A549 (cell line): ENCODE results near the gene EPB41L1. TPM values are rescaled to one million over a fixed set of nuclear protein-coding genes. Genes with fewer than 3 reads are reported as not detected.

Experiments used
- ATAC-seq, 2 experiments: fragments of 200-7000 bp in 1 of 2; fragments of >200 bp in 1 of 2; cut with Nextera tagmentation in 1 of 2; cut with Tn5 transposase in 1 of 2; 3 replicates each; pipeline versions ENCODE4 v1.8.0 to v1.9.1; 2018 to 2020; ENCODE audit warnings: mild to moderate bottlenecking in 1 of 2, moderate library complexity in 1 of 2
- CTCF ChIA-PET: fragments of 300-600 bp; sonication (Branson Sonifier 250); formaldehyde crosslinking; extraction: SDS; loops from one replicate; lab custom pipeline; 2021; ENCODE audit warnings: antibody characterized with exemption, inconsistent platforms; lab: Yijun Ruan, JAX
- POLR2A ChIA-PET: fragments of 350-600 bp; formaldehyde crosslinking; extraction: SDS; loops from one replicate; lab custom pipeline; 2021; ENCODE audit warnings: antibody characterized with exemption, inconsistent platforms; lab: Yijun Ruan, JAX
- DNase-seq, 2 experiments: peaks; one replicate each; pipeline versions ENCODE4 v3.0.0 to v3.0.0-alpha.2; 2011 to 2016; ENCODE audit warnings: low read depth in 1 of 2, low spot score in 1 of 2
- FAIRE-seq: peaks from 2 replicates; lab custom pipeline; 2011; peaks lifted over from hg19 to GRCh38; lab: Jason Lieb, UNC
- H3K27ac ChIP-seq, 2 experiments: fragments of >200 bp; sonication (Bioruptor Twin); formaldehyde crosslinking; 3 replicates each; pipeline ENCODE4 v1.5.1; 2016 to 2017
- H3K4me1 ChIP-seq: fragments of >200 bp; sonication (Bioruptor Twin); formaldehyde crosslinking; 3 replicates; pipeline ENCODE4 v1.6.1; 2016
- H3K4me2 ChIP-seq: fragments of >200 bp; sonication (Bioruptor Twin); formaldehyde crosslinking; 3 replicates; pipeline ENCODE4 v1.6.1; 2016
- H3K4me3 ChIP-seq: fragments of >200 bp; sonication (Bioruptor Twin); formaldehyde crosslinking; 3 replicates; pipeline ENCODE4 v1.5.1; 2016
- H3K9me3 ChIP-seq: fragments of >200 bp; sonication (Bioruptor Twin); formaldehyde crosslinking; 3 replicates; pipeline ENCODE4 v1.6.1; 2016
- ATOH8 ChIP-seq: fragments of 250-450 bp; sonication (Bioruptor Pico); IDR thresholded peaks from 2 replicates; pipeline ENCODE4 v1.5.0; 2020; ENCODE audit warnings: low read depth, mild to moderate bottlenecking, moderate library complexity
- CTCF ChIP-seq: fragments of >200 bp; sonication (Bioruptor Twin); formaldehyde crosslinking; IDR thresholded peaks from 3 replicates; pipeline ENCODE4 v1.5.1; 2016
- EP300 ChIP-seq, 2 experiments: fragments of >200 bp; sonication (Bioruptor Twin); formaldehyde crosslinking; IDR thresholded peaks; 2 replicates in 1 of 2; 3 replicates in 1 of 2; pipeline ENCODE4 v1.6.1; 2016 to 2017
- FOXS1 ChIP-seq: fragments of 250-450 bp; sonication (Bioruptor Pico); IDR thresholded peaks from 2 replicates; pipeline ENCODE4 v1.5.0; 2020; ENCODE audit warnings: mild to moderate bottlenecking, moderate library complexity
- HOXB13 ChIP-seq: fragments of 250-450 bp; sonication (Bioruptor Pico); IDR thresholded peaks from 2 replicates; pipeline ENCODE4 v1.5.0; 2020; ENCODE audit warnings: low read depth, mild to moderate bottlenecking, moderate library complexity
- JUN ChIP-seq, 2 experiments: fragments of >200 bp; sonication (Bioruptor Twin); formaldehyde crosslinking; IDR thresholded peaks; 2 replicates in 1 of 2; 3 replicates in 1 of 2; pipeline ENCODE4 v1.6.1; 2016 to 2017
- JUNB ChIP-seq: fragments of >200 bp; sonication (Bioruptor Twin); formaldehyde crosslinking; IDR thresholded peaks from 2 replicates; pipeline ENCODE4 v1.6.1; 2016
- KDM5A ChIP-seq: fragments of 200-600 bp; sonication (generic); IDR thresholded peaks from 2 replicates; pipeline ENCODE4 v1.6.1; 2016; ENCODE audit warnings: antibody characterized with exemption, mild to moderate bottlenecking
- MYC ChIP-seq: IDR thresholded peaks from 2 replicates; pipeline ENCODE4 v1.6.1; 2012; ENCODE audit warnings: mild to moderate bottlenecking, inconsistent platforms, low read length, improper control_type of control experiment, borderline replicate concordance
- NFE2L2 ChIP-seq: fragments of 150-350 bp; conservative IDR thresholded peaks from 2 replicates; pipeline ENCODE4 v1.6.1; 2014; ENCODE audit warnings: low read length
- PBX3 ChIP-seq: IDR thresholded peaks from 2 replicates; pipeline ENCODE4 v1.6.1; 2012
- PHF8 ChIP-seq: fragments of 200-600 bp; sonication (generic); IDR thresholded peaks from 2 replicates; pipeline ENCODE4 v1.6.1; 2016; ENCODE audit warnings: low read depth, mild to moderate bottlenecking, antibody characterized with exemption, moderate library complexity, borderline replicate concordance
- POLR2A ChIP-seq: IDR thresholded peaks from 2 replicates; pipeline ENCODE4 v1.6.1; 2012; ENCODE audit warnings: mild to moderate bottlenecking, low read length
- POLR2AphosphoS2 ChIP-seq: conservative IDR thresholded peaks from 2 replicates; pipeline ENCODE4 v1.6.1; 2012; ENCODE audit warnings: low read length, improper control_type of control experiment, inconsistent platforms
- RAD21 ChIP-seq, 2 experiments: fragments of >200 bp in 1 of 2; sonication (Bioruptor Twin) in 1 of 2; formaldehyde crosslinking in 1 of 2; IDR thresholded peaks in 1 of 2; conservative IDR thresholded peaks in 1 of 2; 2 replicates in 1 of 2; 3 replicates in 1 of 2; pipeline ENCODE4 v1.6.1; 2012 to 2018; ENCODE audit warnings: inconsistent platforms in 1 of 2
- REST ChIP-seq: fragments of 200-600 bp; sonication (generic); IDR thresholded peaks from 2 replicates; pipeline ENCODE4 v1.6.1; 2016; ENCODE audit warnings: antibody characterized with exemption, mild to moderate bottlenecking, moderate library complexity
- RFX5 ChIP-seq: fragments of 450-650 bp; IDR thresholded peaks from 2 replicates; pipeline ENCODE4 v1.7.1; 2014; ENCODE audit warnings: antibody characterized with exemption, mild to moderate bottlenecking, moderate library complexity
- TFCP2L1 ChIP-seq: fragments of 250-450 bp; sonication (Bioruptor Pico); IDR thresholded peaks from 2 replicates; pipeline ENCODE4 v1.5.0; 2021; ENCODE audit warnings: mild to moderate bottlenecking
- WGBS: methylation state at CpG from one replicate; pipeline ENCODE4 v1.1.6; 2017; ENCODE audit errors: missing lambda C conversion rate; 5-methylcytosine and 5-hydroxymethylcytosine counted together
- polyA plus RNA-seq, 4 experiments: library from polyadenylated mRNA; depleted of rRNA in 3 of 4; stranded (reverse); fragments of >200 nt; fragmentation: RNase III in 1 of 4; extraction: RNeasy Plus Mini Kit Qiagen cat#74134 plus additional on column Dnase treatment in 1 of 4; gene quantifications; 2 replicates in 3 of 4; 3 replicates in 1 of 4; pipeline ENCODE4 v1.2.3, GENCODE V29; 2011 to 2017

EPB41L1 gene
- polyA plus RNA-seq, 2 of the 4 experiments (the other 2 are of a cell fraction), result 45.9 to 94.4 TPM

GRCh38 chr20:36114707-36115106 lies 39.8 kb upstream of the EPB41L1 start:
- Histone ChIP-seq H3K9me3 (no peaks in the 10 kb centered on the region), H3K27ac (no peak overlapping the region), H3K4me2 (no peak overlapping the region), H3K4me1 (peaks cover 6% of the 10 kb centered on the region; the same call in 1 of the 3 replicates), H3K4me3 (no peak overlapping the region)
- DNase-seq (no peak), ATAC-seq (peak in 1 of 2 experiments; percentile 13; a peak in 1 of 6 replicates), FAIRE-seq (no peak)
- no peak for TF ChIP-seq HOXB13
- no peak for TF ChIP-seq MYC
- TF ChIP-seq PHF8, result no peak
- TF ChIP-seq EP300 (IDR thresholded peaks at IDR 0.05), result no peak
- no peak for TF ChIP-seq POLR2AphosphoS2
- no peak for TF ChIP-seq POLR2A
- no peak for TF ChIP-seq KDM5A
- TF ChIP-seq RFX5, result no peak
- TF ChIP-seq CTCF, result no peak
- TF ChIP-seq JUN (IDR thresholded peaks at IDR 0.05), result no peak
- no peak for TF ChIP-seq RAD21 (conservative IDR thresholded peaks at IDR 0.05 in 1 of 2, IDR thresholded peaks at IDR 0.05 in 1 of 2)
- TF ChIP-seq ATOH8 (CRISPR knock-in tag), result no peak
- no peak for TF ChIP-seq NFE2L2
- TF ChIP-seq FOXS1 (CRISPR knock-in tag), result no peak
- TF ChIP-seq REST, result no peak
- ChIA-PET POLR2A (no interaction called here), CTCF (interaction anchor here (0.7 to 5.0 kb wide), 8 partner anchors 8 to 161 kb away, joined by 3 to 28 read pairs (median 5); partner anchors contain the start of gene SCAND1)
- 94% methylated on average over 3 of the region's 3 CpGs for WGBS

- FAIRE-seq, result no peak
- H3K27ac ChIP-seq, result no peak overlapping the region
- TF ChIP-seq JUNB, result no peak
- no peak for TF ChIP-seq PBX3
- no peak for TF ChIP-seq MYC
- no peak for TF ChIP-seq PHF8
- TF ChIP-seq TFCP2L1 (CRISPR knock-in tag), result no peak
Measured at GRCh38 chr20:36115925-36116324, 38.6 kb upstream of the EPB41L1 start.

More at GRCh38 chr20:36115925-36116324, 38.6 kb upstream of the EPB41L1 start:
- peaks cover 6% of the 10 kb centered on the region; the same call in 1 of the 3 replicates for H3K4me1 ChIP-seq
- ATAC-seq (no peak), DNase-seq (no peak)
- no peak overlapping the region for H3K4me3 ChIP-seq
- POLR2A ChIA-PET, result no interaction called here
- H3K4me2 ChIP-seq, result no peak overlapping the region
- CTCF ChIA-PET, result interaction anchor here (0.9 to 2.3 kb wide), 8 partner anchors 10 to 125 kb away, joined by 3 to 10 read pairs (median 4); no protein-coding TSS in a partner anchor
- H3K9me3 ChIP-seq, result no peaks in the 10 kb centered on the region
